Natural killer cell treated with Interleukin-12 subunit alpha and Interleukin-12 subunit beta and Interleukin-15 and Interleukin-18, amount 100 ng/mL, for 72 hours (primary cell): ENCODE data around the gene MAP1S. TPM values are rescaled to one million over a fixed set of nuclear protein-coding genes. Genes with fewer than 3 reads are reported as not detected.
"Not testable (repeated sequence)": the region's sequence is repeated elsewhere in the genome, so short reads cannot be mapped to it uniquely, and the experiment has no call there.

Experiments used
- ATAC-seq, 2 donors: fragments of 150-1000 bp; cut with Tn5 transposase in 1 of 2; sonication (Bioruptor Pico), chemical (Tn5 transposase) in 1 of 2; 2 replicates each; pipeline ENCODE4 v1.10.0; 2021
- DNase-seq: peaks from one replicate; pipeline ENCODE4 v3.0.0; 2022; ENCODE audit warnings: low spot score
- H3K27ac Mint-ChIP-seq, 2 donors: 1 replicate in 1 of 2; 2 replicates in 1 of 2; pipeline ENCODE4 v1.8.0; 2022; ENCODE audit warnings: mixed read lengths in 2 of 2, mild to moderate bottlenecking in 1 of 2, moderate library complexity in 1 of 2
- H3K27me3 Mint-ChIP-seq, 2 donors: 1 replicate in 1 of 2; 2 replicates in 1 of 2; pipeline ENCODE4 v1.8.0; 2022; ENCODE audit warnings: mixed read lengths in 2 of 2
- H3K36me3 Mint-ChIP-seq: one replicate; pipeline ENCODE4 v1.8.0; 2022; ENCODE audit warnings: mixed read lengths
- H3K4me1 Mint-ChIP-seq, 2 donors: 1 replicate in 1 of 2; 2 replicates in 1 of 2; pipeline ENCODE4 v1.8.0; 2022; ENCODE audit warnings: low read depth in 2 of 2, mixed read lengths in 2 of 2, mild to moderate bottlenecking in 1 of 2
- H3K4me3 Mint-ChIP-seq: one replicate; pipeline ENCODE4 v1.8.0; 2022; ENCODE audit warnings: mixed read lengths
- H3K9me3 Mint-ChIP-seq: 2 replicates; pipeline ENCODE4 v1.8.0; 2022; ENCODE audit warnings: mixed read lengths
- total RNA-seq, 2 donors: library from RNA; stranded (reverse); gene quantifications; one replicate each; pipeline ENCODE4 v1.2.3, GENCODE V29; 2022

Gene MAP1S
- total RNA-seq, 2 donors from 2014 or later = 71.0 to 75.6 TPM

DNA sequence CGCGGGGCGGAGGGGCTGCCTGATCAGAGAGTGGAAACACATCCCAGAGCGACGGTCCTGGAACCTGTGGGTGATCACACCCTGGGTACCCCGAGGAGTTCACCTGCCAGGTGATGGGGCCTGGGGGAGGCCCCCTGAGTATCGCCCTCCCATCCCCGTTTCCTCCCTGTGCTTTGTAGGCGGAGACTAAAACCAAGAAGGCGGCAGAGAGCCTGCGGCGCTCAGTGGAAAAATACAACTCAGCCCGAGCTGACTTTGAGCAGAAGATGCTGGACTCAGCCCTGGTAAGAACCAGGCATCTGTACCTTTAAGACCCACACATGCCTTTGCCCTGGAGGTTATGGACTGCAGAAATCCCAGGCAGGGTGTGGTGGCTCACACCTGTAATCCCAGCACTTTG lies 51.3 kb downstream of the MAP1S start:
- Mint-ChIP-seq H3K27me3 (no peaks in the 10 kb centered on the region), H3K4me1 (peaks cover 0 to 8% of the 10 kb centered on the region in 2 donors), H3K36me3 (no peaks in the 10 kb centered on the region), H3K9me3 (no peaks in the 10 kb centered on the region), H3K4me3 (no peak overlapping the region), H3K27ac (no peak overlapping the region)
- ATAC-seq (no peak), DNase-seq (no peak)

- H3K4me1 Mint-ChIP-seq = peaks cover 4 to 14% of the 10 kb centered on the region in 2 donors
- no peaks in the 10 kb centered on the region for H3K27me3 Mint-ChIP-seq
- no peaks in the 10 kb centered on the region for H3K9me3 Mint-ChIP-seq
- ATAC-seq = peak in 1 of 2 donors; percentile 40
- no peak overlapping the region for H3K27ac Mint-ChIP-seq
- no peaks in the 10 kb centered on the region for H3K36me3 Mint-ChIP-seq
- H3K4me3 Mint-ChIP-seq = no peak overlapping the region
- no peak for DNase-seq
Measured at GRCh38 chr19:17772172-17772571, 52.9 kb downstream of the MAP1S start.

DNA sequence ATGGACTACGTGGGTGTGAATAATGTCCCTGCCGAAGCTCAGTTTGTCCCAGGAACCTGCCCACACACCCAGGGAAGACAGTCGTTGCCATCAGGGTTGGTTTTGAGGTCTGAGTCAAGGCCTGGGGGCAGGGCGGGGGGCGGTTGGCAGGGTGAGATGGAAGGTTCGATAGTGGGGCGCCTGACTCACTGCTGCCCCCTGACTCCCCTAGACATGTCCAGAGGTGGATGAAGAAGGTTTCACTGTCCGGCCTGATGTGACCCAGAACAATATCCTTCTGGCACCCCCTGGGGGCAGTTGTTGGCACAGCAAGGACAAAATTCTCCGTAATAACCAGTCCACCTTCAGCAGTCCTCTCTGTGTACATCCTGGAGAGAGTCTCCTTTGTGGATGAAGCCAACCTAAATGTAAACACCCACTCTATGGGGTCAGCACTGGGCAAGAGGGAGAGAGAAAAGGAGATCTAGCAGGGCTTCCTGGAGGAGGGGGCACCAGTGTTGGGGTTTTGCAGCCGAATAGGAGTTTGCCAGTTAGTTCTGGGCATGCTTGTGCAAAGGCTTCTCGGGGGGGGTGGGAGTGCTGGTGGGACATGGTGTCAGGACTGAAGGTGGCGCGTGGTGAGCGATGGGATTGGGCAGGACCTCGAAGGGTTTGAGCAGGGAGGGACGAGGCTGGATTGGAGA lies 56.1 kb downstream of the MAP1S start:
- ATAC-seq = no peak
- no peak overlapping the region for H3K27ac Mint-ChIP-seq

GRCh38 chr19:17775991-17776803 lies 56.9 kb downstream of the MAP1S start:
- DNase-seq (no peak), ATAC-seq (peak in 1 of 2 donors; percentile 36)
- Mint-ChIP-seq H3K27ac (peak overlapping the region in 1 of 2 donors; percentile 60), H3K4me1 (peaks cover 9 to 31% of the 10 kb centered on the region in 2 donors), H3K36me3 (no peaks in the 10 kb centered on the region), H3K27me3 (no peaks in the 10 kb centered on the region), H3K4me3 (peak overlapping the region; percentile 36), H3K9me3 (no peaks in the 10 kb centered on the region)

More for the DNA sequence above, 56.1 kb downstream of the MAP1S start:
- DNase-seq = no peak
- Mint-ChIP-seq H3K9me3 (no peaks in the 10 kb centered on the region), H3K4me1 (peaks cover 9 to 31% of the 10 kb centered on the region in 2 donors), H3K4me3 (no peak overlapping the region), H3K36me3 (no peaks in the 10 kb centered on the region), H3K27me3 (no peaks in the 10 kb centered on the region)

GRCh38 chr19:17777840-17778239 lies 58.6 kb downstream of the MAP1S start:
- H3K27me3 Mint-ChIP-seq, H3K9me3 Mint-ChIP-seq, H3K27ac Mint-ChIP-seq, H3K4me3 Mint-ChIP-seq, ATAC-seq, H3K36me3 Mint-ChIP-seq, DNase-seq: not testable (repeated sequence)
- peaks cover 9 to 32% of the 10 kb centered on the region in 2 donors for H3K4me1 Mint-ChIP-seq

GRCh38 chr19:17778251-17778967 lies 59.1 kb downstream of the MAP1S start:
- Mint-ChIP-seq H3K4me3 (no peak overlapping the region), H3K27ac (peak overlapping the region in 1 of 2 donors; percentile 80), H3K9me3 (no peaks in the 10 kb centered on the region), H3K4me1 (peaks cover 9 to 32% of the 10 kb centered on the region in 2 donors), H3K36me3 (peaks cover 6% of the 10 kb centered on the region), H3K27me3 (no peaks in the 10 kb centered on the region)
- ATAC-seq (peak; percentile 70 to 91), DNase-seq (peak; percentile 71)

GRCh38 chr19:17778968-17779929 lies 60.0 kb downstream of the MAP1S start:
- H3K36me3 Mint-ChIP-seq = peaks cover 6% of the 10 kb centered on the region
- H3K27ac Mint-ChIP-seq = peak overlapping the region in 1 of 2 donors; percentile 80
- peaks cover 12 to 34% of the 10 kb centered on the region in 2 donors for H3K4me1 Mint-ChIP-seq
- ATAC-seq (no peak), DNase-seq (no peak)
- H3K27me3 Mint-ChIP-seq = no peaks in the 10 kb centered on the region
- no peak overlapping the region for H3K4me3 Mint-ChIP-seq
- H3K9me3 Mint-ChIP-seq = no peaks in the 10 kb centered on the region

- DNase-seq (no peak), ATAC-seq (no peak)
- Mint-ChIP-seq H3K9me3 (no peaks in the 10 kb centered on the region), H3K4me1 (peaks cover 16 to 36% of the 10 kb centered on the region in 2 donors), H3K4me3 (no peak overlapping the region), H3K27me3 (no peaks in the 10 kb centered on the region), H3K36me3 (peaks cover 6% of the 10 kb centered on the region), H3K27ac (no peak overlapping the region)
Measured at GRCh38 chr19:17780781-17781180, 61.5 kb downstream of the MAP1S start.

- H3K27ac Mint-ChIP-seq, H3K4me3 Mint-ChIP-seq, H3K27me3 Mint-ChIP-seq, ATAC-seq, H3K36me3 Mint-ChIP-seq, DNase-seq, H3K9me3 Mint-ChIP-seq: not testable (repeated sequence)
- peaks cover 12 to 23% of the 10 kb centered on the region in 2 donors for H3K4me1 Mint-ChIP-seq
Measured at GRCh38 chr19:17783721-17784120, 64.4 kb downstream of the MAP1S start.

Other genes with a start within 250 kb of the MAP1S start
- gene SLC27A1, start 249.0 kb upstream of the MAP1S start, total RNA-seq = 1 to 10 TPM; 2.2 to 6.0 TPM
- gene PGLS, start 207.8 kb upstream of the MAP1S start, total RNA-seq = 10 to 100 TPM; 42.8 to 64.6 TPM
- gene COLGALT1, start 163.8 kb upstream of the MAP1S start, total RNA-seq = 100 to 1,000 TPM in 1 of 2 donors, 10 to 100 TPM in 1; 53.9 to 122 TPM
- gene UNC13A, start 31.1 kb upstream of the MAP1S start, total RNA-seq = not detected
- gene FCHO1, start 32.0 kb downstream of the MAP1S start, total RNA-seq = 10 to 100 TPM; 28.6 to 71.0 TPM
- not detected for gene B3GNT3, start 75.7 kb downstream of the MAP1S start, total RNA-seq
- gene INSL3, start 102.0 kb downstream of the MAP1S start, total RNA-seq = 10 to 100 TPM in 1 of 2 donors, 1 to 10 TPM in 1; 9.1 to 12.0 TPM
- gene JAK3, start 128.5 kb downstream of the MAP1S start, total RNA-seq = 100 to 1,000 TPM; 184 to 195 TPM
- gene RPL18A, start 140.4 kb downstream of the MAP1S start, total RNA-seq = 1,000 to 10,000 TPM; 1,379 to 1,604 TPM
- under 1 TPM; 0.57 to 0.89 TPM for gene SLC5A5, start 152.5 kb downstream of the MAP1S start, total RNA-seq
- 10 to 100 TPM; 70.4 to 92.8 TPM for gene CCDC124, start 213.5 kb downstream of the MAP1S start, total RNA-seq
- gene KCNN1, start 247.6 kb downstream of the MAP1S start, total RNA-seq = 1 to 10 TPM; 1.0 to 1.3 TPM